Endothelial cell of umbilical vein (primary cell): ENCODE results near the gene AATF. TPM values are rescaled to one million over a fixed set of nuclear protein-coding genes. Genes with fewer than 3 reads are reported as not detected.
A peak's percentile ranks its signal among the peaks of the same experiment; 100 is the strongest.

Source experiments
- BruUV-seq: library from RNA; stranded (reverse); fragments of 400-500 nt; replicated peaks from 2 replicates; lab custom pipeline; 2021; lab: Mats Ljungman, UMichigan
- CTCF ChIA-PET: fragments of 300-600, 350-600 bp; sonication (Branson Sonifier 250); formaldehyde crosslinking; loops from one replicate; lab custom pipeline; 2021; ENCODE audit warnings: antibody characterized with exemption, inconsistent platforms; lab: Charles Lee
- POLR2A ChIA-PET: fragments of 300-600, 350-600 bp; sonication (Branson Sonifier 250); formaldehyde crosslinking; loops from one replicate; lab custom pipeline; 2021; ENCODE audit warnings: antibody characterized with exemption, inconsistent platforms; lab: Charles Lee
- DNase-seq: peaks from one replicate; pipeline ENCODE4 v3.0.0-alpha.2; 2011; ENCODE audit warnings: low read depth, low spot score
- FAIRE-seq: peaks from 2 replicates; lab custom pipeline; 2011; peaks lifted over from hg19 to GRCh38; lab: Jason Lieb, UNC
- H2AFZ ChIP-seq: 2 replicates; pipeline ENCODE4 v1.6.0; 2012; ENCODE audit warnings: low read depth, low read length, control low read depth, inconsistent platforms
- H3K27ac ChIP-seq: 2 replicates; pipeline ENCODE4 v1.5.1; 2011; ENCODE audit warnings: low read depth, mild to moderate bottlenecking, control low read depth, low read length, moderate library complexity; ENCODE audit not compliant: insufficient read depth
- H3K27me3 ChIP-seq, 2 experiments: 2 replicates each; pipeline versions ENCODE4 v1.6.0 to v1.6.1; 2011; ENCODE audit warnings: low read length in 2 of 2, mixed read lengths in 1 of 2; ENCODE audit not compliant: control insufficient read depth in 2 of 2, insufficient read depth in 2 of 2
- H3K36me3 ChIP-seq, 2 experiments: 2 replicates in 1 of 2; 3 replicates in 1 of 2; pipeline ENCODE4 v1.5.1; 2011; ENCODE audit warnings: low read length in 2 of 2, mild to moderate bottlenecking in 1 of 2, moderate library complexity in 1 of 2; ENCODE audit not compliant: control insufficient read depth in 2 of 2, insufficient read depth in 2 of 2; ENCODE audit errors: extremely low read depth in 1 of 2
- H3K4me1 ChIP-seq: 3 replicates; pipeline ENCODE4 v1.5.1; 2011; ENCODE audit warnings: mild to moderate bottlenecking, low read length; ENCODE audit not compliant: control insufficient read depth, insufficient read depth; ENCODE audit errors: extremely low read depth
- H3K4me2 ChIP-seq: 2 replicates; pipeline ENCODE4 v1.6.1; 2011; ENCODE audit warnings: low read length, control low read depth, mixed read lengths; ENCODE audit not compliant: insufficient read depth
- H3K4me3 ChIP-seq, 3 experiments: fragments of 200-600 bp in 1 of 3; sonication (generic), shearing (Covaris generic) in 1 of 3; replicated peaks in 1 of 3; 2 replicates each; pipeline ENCODE4 v1.5.1; 2011 to 2016; ENCODE audit warnings: control low read depth in 3 of 3, low read length in 3 of 3, mild to moderate bottlenecking in 2 of 3, inconsistent platforms in 1 of 3, low read depth in 1 of 3, moderate library complexity in 1 of 3; ENCODE audit not compliant: insufficient read depth in 1 of 3
- H3K79me2 ChIP-seq: 2 replicates; pipeline ENCODE4 v1.6.0; 2012; ENCODE audit warnings: low read length, inconsistent platforms; ENCODE audit not compliant: control insufficient read depth, insufficient read depth
- H3K9ac ChIP-seq: replicated peaks from 2 replicates; pipeline ENCODE3; 2011; ENCODE audit warnings: low read length, control low read depth; ENCODE audit not compliant: insufficient read depth; ENCODE audit errors: extremely low read depth
- H3K9me1 ChIP-seq: replicated peaks from 3 replicates; pipeline ENCODE4 v1.6.0; 2011; ENCODE audit warnings: mild to moderate bottlenecking, low read length; ENCODE audit not compliant: control insufficient read depth, insufficient read depth; ENCODE audit errors: extremely low read depth
- H3K9me3 ChIP-seq: replicated peaks from 2 replicates; pipeline ENCODE4 v1.5.1; 2012; ENCODE audit warnings: low read length, inconsistent platforms; ENCODE audit not compliant: control insufficient read depth, insufficient read depth
- H4K20me1 ChIP-seq: replicated peaks from 2 replicates; pipeline ENCODE3; 2011; ENCODE audit warnings: mild to moderate bottlenecking, low read length; ENCODE audit not compliant: control insufficient read depth, insufficient read depth; ENCODE audit errors: extremely low read depth
- EZH2 ChIP-seq: IDR thresholded peaks from 2 replicates; pipeline ENCODE4 v1.6.1; 2012; ENCODE audit warnings: borderline replicate concordance, low read depth, mild to moderate bottlenecking, moderate library complexity, low read length, inconsistent platforms; ENCODE audit not compliant: severe bottlenecking
- MYC ChIP-seq: IDR thresholded peaks from one replicate; pipeline ENCODE4 v1.6.1; 2011; ENCODE audit warnings: mild to moderate bottlenecking, low read depth, low read length
- POLR2A ChIP-seq: IDR thresholded peaks from 2 replicates; pipeline ENCODE4 v1.6.1; 2012; ENCODE audit warnings: low read depth, mild to moderate bottlenecking, control low read depth, low read length
- dilution Hi-C: fragments of 300-500 bp; cut with MboI; formaldehyde crosslinking; loops from one replicate; pipeline ENCODE4 v1.15.0; 2019; ENCODE audit warnings: low sequenced_read_pairs; ENCODE audit not compliant: extremely low pct_ligation_motif_present
- intact Hi-C: fragments of 100-400 bp; cut with micrococcal nuclease; formaldehyde crosslinking; loops from one replicate; pipeline ENCODE4 v1.10.0; 2022
- polyA plus RNA-seq, 4 experiments: library from polyadenylated mRNA; depleted of rRNA in 3 of 4; stranded (reverse) in 3 of 4; unstranded in 1 of 4; fragments of >200 nt; gene quantifications; 2 replicates each; pipeline versions ENCODE4 v1.2.1 to v1.2.3, GENCODE V29; 2011 to 2012; ENCODE audit warnings: missing spikeins in 1 of 4
- total RNA-seq: library from RNA; stranded (reverse); gene quantifications from 2 replicates; pipeline ENCODE4 v1.2.3, GENCODE V29; 2021

The AATF gene
- total and polyA plus RNA-seq, 2 donors (not counting 3 experiments of a cell fraction or from before 2014, with no cell fraction given): 15.7 to 47.2 TPM

DNA sequence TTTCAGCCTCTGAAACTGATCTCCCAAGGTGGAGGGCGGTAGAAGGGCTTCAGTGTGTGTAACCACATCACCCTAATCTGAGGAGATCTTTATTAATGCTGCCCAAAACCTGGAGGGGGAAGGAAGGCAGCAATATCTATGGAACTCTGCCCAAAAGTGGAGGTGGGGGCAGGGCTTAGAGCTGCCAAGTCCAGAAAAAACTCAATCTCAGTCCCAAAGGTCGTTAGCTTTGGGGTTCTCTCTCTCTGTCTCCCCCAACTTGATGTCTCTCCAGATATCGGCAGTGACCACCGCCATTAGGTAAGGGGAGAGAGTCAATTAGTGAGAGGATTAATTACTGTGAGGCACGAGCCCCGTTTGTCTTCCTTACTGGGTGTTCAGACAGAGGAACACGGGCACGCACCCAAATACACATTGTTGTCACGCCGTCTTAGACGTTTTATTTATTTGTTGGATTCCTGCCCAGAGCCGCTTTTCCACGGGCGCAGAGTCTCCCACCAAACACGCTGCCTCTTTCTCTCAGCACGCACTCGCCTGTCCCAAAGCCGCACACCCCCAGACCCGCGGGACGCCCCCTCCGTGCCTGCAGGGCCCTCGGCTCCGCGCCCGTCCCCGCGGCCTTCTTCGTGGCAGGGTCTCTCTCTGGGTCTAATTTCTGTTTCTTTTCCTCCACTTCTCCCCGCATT lies 16.9 kb upstream of the AATF start:
- POLR2A ChIA-PET: no interaction called here
- CTCF ChIA-PET: no interaction called here
- Histone ChIP-seq H4K20me1 (no peaks in the 10 kb centered on the region), H2AFZ (no peak overlapping the region), H3K4me1 (peaks cover 5% of the 10 kb centered on the region), H3K27me3 (peaks cover 94 to 99% of the 10 kb centered on the region in 2 experiments), H3K4me3 (no peak overlapping the region), H3K9ac (no peak overlapping the region), H3K79me2 (no peaks in the 10 kb centered on the region), H3K27ac (no peak overlapping the region), H3K9me1 (no peaks in the 10 kb centered on the region), H3K36me3 (no peaks in the 10 kb centered on the region), H3K9me3 (no peaks in the 10 kb centered on the region), H3K4me2 (no peak overlapping the region)
- no peak for DNase-seq
- BruUV-seq: no TSS peak
- intact Hi-C loops: loop anchor here (5.0 kb wide), 2 partner anchors 80 to 115 kb away; no protein-coding TSS in a partner anchor
- TF ChIP-seq EZH2 (peak; percentile 92), POLR2A (no peak)
- dilution Hi-C loops: no loop called here
- no peak for FAIRE-seq

DNA sequence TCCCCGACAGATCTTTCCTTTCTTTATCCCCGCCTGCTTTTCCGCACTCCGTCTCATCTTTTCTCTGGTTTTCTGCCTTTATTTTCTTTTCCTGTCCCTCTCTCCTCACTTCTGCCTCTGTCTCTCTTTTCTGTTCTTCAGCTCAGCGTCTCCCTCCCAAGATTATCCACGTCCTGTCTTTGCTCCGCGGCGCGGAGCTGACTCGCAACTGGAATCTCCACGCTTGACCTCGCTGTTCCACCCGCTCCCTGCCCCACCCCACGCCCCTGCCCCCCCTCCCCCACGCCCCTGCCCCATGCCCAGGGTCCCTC lies 16.4 kb upstream of the AATF start:
- POLR2A ChIA-PET: interaction anchor here (0.6 kb wide), 1 partner anchor 152 kb away, joined by 7 read pairs; no protein-coding TSS in a partner anchor

More for the DNA sequence above, 16.4 kb upstream of the AATF start:
- H3K27ac ChIP-seq: no peak overlapping the region
- H3K9me1 ChIP-seq: no peaks in the 10 kb centered on the region
- H3K4me1 ChIP-seq: peaks cover 5% of the 10 kb centered on the region
- dilution Hi-C loops: no loop called here
- no peaks in the 10 kb centered on the region for H3K36me3 ChIP-seq
- peak; percentile 68 for TF ChIP-seq EZH2
- TF ChIP-seq MYC: no peak
- no peaks in the 10 kb centered on the region for H3K79me2 ChIP-seq
- CTCF ChIA-PET: no interaction called here
- H3K9ac ChIP-seq: no peak overlapping the region
- intact Hi-C loops: loop anchor here (5.0 kb wide), 2 partner anchors 80 to 115 kb away; no protein-coding TSS in a partner anchor
- H4K20me1 ChIP-seq: no peaks in the 10 kb centered on the region
- H3K9me3 ChIP-seq: no peaks in the 10 kb centered on the region
- no peak for DNase-seq
- H3K4me3 ChIP-seq: no peak overlapping the region
- no TSS peak for BruUV-seq
- no peak for FAIRE-seq
- H3K27me3 ChIP-seq: peaks cover 94 to 99% of the 10 kb centered on the region in 2 experiments
- H2AFZ ChIP-seq: no peak overlapping the region
- H3K4me2 ChIP-seq: no peak overlapping the region
